ENCODE results near the gene MROH8.

The MROH8 gene

DNA sequence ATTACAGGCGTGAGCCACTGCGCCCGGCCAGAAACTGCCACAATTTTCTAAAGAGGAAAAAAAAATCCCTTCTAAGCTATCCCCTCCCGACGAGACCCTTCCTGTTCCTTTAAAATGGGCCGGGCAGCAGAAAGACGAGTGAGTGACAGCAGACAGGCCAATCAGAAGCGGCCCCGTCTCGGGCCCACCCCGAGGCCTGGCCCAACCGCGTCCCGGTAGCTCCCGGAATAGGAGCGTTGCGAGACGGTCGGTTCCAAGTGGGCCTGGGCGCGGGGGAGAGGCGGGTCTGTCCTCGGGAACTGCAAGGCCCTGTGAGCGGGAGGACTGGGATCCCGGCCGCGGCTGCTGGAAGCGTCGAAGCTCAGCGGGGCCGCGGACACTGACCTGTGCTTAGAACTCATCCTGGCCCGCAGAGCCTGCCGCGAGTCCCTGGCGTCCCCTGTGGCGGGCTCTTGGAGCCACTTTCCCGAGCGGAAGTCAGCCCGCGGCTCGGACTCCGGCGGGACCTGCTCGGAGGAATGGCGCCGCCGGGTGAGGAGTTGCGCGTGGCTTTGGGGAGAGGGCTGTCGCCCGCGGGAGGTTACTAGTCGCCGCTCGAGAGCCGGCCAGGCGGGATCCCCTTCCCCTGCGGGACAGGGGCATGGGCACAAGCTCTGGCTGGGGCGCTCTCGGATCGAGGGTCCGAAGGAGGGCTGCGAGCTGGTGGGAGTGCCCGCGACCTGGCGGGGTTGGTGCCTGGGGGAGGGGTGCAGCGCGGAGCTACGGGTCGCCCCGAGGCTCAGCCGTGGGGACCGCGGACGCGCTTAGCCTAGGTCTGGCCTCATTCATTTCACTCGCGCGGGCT is at the start of gene MROH8, which contains the start of gene RPN2:
TSS of gene MROH8 (minus strand) at position 710 of the 844 bp plus-strand sequence.
TSS of gene RPN2 (plus strand) at position 492 of the 844 bp plus-strand sequence. CDS start at position 519, 27 bp downstream.
- peak; percentile 89 for DNase-seq (ENCODE audit: low read depth)

GRCh38 chr20:37228656-37229055 is 49.3 kb upstream of the MROH8 start:
- no peak for DNase-seq (ENCODE audit: low read depth)

DNA sequence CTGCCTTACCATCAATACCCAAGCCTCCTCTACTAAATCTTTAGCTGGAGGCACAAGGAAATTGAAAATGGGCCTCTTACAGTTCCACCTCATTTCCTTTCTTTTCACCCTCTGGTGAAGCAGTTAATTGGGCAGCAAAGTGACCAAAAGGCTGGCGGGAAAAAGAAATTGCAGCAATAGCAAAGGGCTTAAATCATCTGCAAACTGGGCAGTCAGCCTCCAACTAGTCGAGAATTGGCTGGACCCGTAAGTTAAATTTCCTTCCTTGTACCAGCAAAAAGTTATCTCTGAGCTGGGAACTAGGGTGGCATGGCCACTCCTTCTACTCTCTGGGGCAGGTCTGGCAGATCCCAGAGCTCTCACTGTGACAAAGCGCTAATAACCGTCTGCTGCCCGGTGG is 48.7 kb upstream of the MROH8 start:
- DNase-seq (ENCODE audit: low read depth), result no peak

DNA sequence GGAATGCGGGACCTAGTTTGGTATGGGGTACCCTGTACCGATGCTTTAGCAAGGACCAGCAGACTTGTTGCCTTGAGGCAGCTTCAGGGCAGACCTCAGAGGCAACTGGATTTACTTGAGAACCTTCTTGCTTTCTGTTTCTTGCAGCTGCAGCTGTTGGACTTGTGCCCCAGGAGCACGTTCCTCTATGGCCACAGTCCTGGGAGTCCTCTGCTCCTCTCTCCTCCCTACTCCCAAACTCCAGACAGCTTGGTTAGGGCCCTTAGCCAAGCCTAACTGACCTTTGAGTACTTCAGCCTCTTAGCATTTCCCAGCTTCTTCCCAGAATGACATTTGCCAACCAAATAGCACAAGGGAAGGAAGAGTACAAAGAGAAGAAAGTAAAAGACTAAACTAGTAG is 47.5 kb upstream of the MROH8 start:
- no peak for DNase-seq (ENCODE audit: low read depth)

DNA sequence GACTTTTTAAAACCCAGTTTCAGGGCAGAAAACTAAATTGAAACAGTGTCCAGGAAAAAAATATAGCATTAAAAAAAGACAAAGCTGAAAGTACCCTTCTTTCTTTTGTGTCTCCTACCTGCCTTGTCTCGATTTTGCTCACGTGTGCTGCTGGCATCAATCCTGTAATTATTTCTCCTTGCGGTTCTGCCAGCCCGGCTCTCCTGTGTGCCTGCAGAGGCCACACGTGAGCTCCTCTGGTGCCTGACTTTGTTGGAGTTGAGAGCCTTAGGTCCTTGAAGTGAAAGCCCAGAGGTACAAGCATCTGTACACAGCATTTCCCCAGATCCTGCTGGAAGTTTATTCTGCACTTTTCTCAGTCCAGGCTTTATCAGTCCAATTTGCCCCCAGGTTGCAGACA is 45.8 kb upstream of the MROH8 start:
- no peak for DNase-seq (ENCODE audit: low read depth)

- no peak for DNase-seq (ENCODE audit: low read depth)
These were observed 43.7 kb upstream of the MROH8 start for GRCh38 chr20:37223053-37223452.

- DNase-seq (ENCODE audit: low read depth), result no peak
These were observed 42.7 kb upstream of the MROH8 start for GRCh38 chr20:37222086-37222485.

DNA sequence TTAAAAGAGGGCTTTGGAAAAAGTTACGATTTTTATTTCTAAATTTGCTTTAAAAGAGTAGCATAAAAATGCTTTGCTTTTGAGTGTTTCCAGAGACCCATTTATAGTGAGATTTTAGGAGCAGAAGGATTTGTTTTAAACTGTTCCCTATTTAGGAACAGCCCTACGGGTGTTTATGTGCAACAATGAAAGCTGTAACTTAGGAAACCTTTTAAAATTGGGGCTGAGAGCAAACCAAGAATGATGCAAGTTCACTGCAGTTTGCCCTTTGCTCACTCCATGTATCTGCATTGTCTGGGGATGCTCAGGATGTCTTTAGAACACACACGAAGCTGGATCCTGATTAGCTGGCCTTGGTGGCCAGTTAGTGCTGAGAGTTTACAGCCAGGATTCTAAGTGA is 41.4 kb upstream of the MROH8 start:
- no peak for DNase-seq (ENCODE audit: low read depth)

DNA sequence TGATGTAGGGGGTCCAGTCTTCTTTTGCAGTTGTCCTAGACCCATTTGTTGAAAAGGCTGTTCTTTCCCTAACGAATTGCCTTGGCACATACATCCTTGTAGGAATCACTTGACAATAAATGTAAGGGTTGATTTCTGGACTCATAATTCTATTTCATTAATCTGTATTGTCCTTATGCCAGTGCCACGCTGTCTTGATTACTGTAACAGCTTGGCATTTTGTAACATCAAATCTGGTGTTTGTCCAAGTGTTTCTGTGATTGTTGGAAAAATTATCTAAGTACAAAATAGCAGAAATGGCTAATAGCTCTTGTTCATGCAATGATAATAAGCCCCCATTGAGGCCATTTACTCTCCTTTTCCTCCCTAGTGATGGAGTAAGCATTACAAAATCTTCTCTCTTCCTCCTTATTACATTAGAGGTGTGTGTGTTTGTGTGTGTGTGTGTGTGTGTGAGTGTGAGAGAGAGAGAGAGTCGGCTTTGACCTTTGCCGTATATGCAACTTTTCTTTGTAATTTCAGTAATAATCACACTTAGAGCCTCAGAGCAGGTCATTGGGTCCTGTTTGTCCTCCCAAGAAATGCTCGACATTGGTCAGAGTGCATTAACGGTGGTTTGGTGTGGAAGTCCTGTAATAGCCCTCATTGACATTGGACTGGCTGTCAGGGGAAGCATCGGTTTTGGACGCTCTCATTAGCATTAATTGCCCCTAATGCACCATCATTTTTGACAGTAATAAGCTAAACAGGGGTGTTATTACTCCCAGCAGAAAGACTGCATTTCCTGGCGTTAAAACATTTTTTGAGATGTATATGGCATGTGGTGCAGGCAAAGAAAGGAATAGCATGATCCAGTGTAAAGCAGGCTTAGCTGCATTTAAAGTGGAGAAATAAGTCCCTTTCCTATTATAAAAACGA is 40.7 kb upstream of the MROH8 start:
- DNase-seq (ENCODE audit: low read depth), result no peak

DNA sequence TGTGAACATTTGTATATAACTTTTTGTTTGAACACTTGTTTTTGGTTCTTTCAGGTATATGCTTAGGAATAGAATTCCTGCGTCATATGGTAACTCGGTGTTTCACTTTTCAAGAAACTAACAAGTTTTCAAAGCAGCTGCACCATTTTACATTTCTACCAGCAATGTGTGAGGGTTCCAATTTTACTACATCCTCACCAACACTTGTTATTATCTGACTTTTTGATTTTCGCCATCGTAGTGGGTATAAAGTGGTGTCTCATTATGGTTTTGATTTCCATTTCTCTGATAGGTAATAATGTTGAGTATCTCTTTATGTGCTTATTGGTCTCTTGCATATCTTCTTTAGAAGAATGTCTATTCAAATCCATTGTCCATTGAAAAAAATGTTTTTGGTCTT is 39.6 kb upstream of the MROH8 start:
- no peak for DNase-seq (ENCODE audit: low read depth)

DNA sequence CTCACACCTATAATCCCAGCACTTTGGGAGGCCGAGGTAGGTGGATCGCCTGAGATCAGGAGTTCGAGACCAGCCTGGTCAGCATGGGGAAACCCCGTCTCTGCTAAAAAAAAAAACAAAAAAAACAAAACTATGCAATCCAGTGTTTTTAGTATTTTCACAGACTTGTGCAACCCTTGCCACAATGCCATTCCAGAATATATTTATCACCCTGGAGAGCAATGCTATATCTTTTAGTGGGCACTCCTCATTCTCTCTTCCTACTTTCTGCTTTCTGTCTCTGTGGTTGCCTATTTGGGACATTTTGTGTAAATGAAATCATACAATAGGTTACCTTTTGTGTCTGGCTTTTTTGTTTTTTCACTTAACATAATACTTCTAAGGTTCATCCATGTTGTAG is 39.1 kb upstream of the MROH8 start:
- DNase-seq (ENCODE audit: low read depth), result no peak

GRCh38 chr20:37209661-37210314 is 30.4 kb upstream of the MROH8 start:
- DNase-seq (ENCODE audit: low read depth), result no peak

DNA sequence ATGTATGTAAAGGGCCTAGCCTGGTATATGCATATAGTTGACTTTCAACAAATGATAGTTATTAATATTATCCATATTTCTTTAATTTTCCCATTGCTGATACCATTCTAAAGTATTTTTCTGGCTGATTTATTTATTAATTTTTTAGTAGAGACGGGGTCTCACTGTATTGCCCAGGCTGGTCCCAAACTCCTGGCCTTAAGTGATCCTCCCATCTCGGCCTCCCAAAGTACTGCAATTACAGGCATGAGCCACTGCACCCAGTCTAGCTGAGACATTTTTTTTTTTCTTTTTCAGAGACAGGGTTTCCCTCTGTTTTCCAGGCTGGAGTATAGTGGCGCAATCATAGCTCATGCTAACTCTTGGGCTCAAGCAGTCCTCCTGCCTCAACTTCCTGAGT is 29.8 kb upstream of the MROH8 start:
- DNase-seq (ENCODE audit: low read depth), result no peak

GRCh38 chr20:37207171-37207570 is 27.8 kb upstream of the MROH8 start:
- DNase-seq (ENCODE audit: low read depth), result no peak

DNA sequence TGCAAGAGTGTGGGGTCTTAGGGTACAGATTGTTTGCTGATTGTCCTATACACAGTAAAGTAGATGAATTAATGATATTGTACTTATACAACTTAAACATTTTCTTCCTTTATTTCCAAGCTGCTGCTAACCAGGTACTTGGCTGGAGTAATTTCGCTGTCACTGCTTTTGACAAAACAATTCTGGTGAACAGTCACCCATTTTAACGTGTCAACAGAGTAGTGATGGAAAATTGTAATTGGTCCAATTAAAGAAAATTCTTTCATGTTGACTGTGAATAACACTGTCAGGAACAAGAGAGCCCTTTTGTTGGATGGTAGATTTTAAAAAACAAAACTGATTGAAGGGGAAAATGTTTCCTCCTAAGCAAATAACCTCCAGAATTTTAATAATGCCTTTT is 26.4 kb upstream of the MROH8 start:
- DNase-seq (ENCODE audit: low read depth), result no peak

DNA sequence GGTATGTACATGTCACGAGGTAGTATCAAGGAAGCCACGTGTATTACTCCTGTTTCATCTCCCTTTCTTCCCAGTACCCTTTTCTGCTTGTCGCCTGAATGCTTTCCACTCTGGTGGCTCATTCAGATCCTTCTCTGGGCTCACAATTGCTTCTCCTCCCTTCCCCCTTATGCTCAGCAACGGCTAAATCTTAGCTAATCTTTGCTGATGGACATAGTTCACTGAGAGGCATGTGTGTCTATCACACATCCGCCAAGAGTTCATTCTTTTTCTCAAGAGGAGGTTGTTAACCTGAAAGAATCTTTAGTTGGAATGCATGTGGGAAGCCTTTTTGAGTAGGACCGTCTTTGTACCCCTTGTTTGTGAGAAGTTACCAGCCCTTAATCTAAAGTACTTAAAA is 25.8 kb upstream of the MROH8 start:
- DNase-seq (ENCODE audit: low read depth), result no peak

- no peak for DNase-seq (ENCODE audit: low read depth)
These were observed 24.7 kb upstream of the MROH8 start for GRCh38 chr20:37204056-37204455.

DNA sequence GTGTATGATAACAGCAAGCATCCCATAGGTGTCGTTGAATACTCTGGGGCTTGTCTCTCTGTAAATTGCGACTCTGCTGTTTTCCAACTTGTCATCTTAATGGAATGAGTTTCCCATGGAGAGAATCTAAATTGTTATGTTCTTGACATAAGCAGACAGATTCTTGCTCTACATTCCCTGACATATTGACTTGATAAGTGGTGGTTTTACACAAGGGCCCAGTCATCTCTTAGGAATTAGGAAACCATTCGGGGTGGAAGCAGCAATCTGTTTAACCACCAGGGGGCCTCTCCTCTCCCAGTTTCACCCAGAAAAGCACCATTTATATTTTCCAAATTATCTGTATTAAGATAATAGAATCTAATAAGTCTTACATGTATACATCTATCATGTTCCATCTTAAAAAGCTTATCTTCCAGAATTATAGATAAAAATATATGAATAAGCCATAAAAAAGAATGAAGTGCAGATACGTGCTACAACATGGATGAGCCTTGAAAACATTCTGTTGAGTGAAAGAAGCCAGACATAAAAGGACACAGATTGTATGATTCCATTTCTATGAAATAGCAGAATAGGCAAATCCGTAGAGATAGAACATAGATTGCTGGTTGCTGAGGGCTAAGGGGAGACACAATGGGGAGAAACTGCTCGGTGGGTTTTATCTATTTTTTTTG is 23.1 kb upstream of the MROH8 start:
- no peak for DNase-seq (ENCODE audit: low read depth)

DNA sequence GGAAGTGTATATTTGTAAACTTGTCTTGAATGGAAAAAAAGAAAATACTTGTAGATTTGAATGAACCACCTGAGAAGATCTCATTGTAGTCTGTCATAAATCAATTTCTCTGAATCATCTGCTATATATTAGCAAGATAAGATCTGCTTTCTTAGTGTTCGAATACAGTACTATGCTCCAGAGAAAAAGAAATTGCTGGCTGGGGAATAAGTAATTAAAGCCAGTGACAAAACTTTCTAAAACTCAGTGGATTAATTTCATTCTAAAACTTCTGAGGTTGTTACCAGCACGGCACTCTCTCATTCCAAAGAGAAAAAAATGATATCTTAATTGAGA is 22.4 kb upstream of the MROH8 start:
- DNase-seq (ENCODE audit: low read depth), result no peak

DNA sequence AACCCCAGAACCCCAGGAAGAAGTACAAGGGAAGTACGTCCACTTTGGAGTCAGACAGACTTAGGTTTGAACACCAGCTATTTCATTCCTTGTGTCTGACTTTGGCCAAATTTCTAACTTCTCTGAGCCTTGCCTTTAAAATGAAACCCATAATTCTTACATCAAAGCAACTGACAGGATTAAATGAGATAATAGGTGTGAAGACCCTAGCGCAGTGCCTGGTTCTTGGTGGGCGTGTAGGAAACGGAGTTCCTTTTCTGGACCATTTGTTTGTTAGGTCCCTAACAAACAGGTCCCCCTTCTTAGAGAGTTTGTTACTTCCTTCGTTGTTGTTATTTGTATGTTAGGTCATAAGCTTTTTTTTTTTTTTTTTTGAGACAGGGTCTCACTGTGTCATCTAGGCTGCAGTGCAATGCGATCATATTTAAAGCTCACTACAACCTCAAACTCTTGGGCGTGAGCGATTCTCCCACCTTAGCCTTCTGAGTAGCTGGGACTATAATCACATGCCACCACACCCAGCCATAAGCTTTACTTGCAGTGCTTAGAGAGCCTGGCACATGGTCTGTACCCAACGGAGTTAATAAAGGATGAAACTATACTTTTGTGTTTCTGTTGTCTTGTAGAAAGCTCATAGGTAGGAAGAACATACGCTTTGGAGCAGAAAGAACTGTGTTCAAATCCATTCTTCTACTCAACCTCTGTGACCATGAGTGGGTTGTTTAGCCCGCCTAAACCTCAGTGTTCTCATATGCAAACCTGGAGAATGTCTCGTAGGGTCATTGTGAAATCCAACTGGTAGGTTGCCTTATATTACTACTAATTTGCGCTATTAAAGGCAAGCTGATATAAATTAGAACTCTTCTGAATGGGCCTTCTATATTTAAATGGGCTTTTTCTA is 21.8 kb upstream of the MROH8 start:
- no peak for DNase-seq (ENCODE audit: low read depth)

DNA sequence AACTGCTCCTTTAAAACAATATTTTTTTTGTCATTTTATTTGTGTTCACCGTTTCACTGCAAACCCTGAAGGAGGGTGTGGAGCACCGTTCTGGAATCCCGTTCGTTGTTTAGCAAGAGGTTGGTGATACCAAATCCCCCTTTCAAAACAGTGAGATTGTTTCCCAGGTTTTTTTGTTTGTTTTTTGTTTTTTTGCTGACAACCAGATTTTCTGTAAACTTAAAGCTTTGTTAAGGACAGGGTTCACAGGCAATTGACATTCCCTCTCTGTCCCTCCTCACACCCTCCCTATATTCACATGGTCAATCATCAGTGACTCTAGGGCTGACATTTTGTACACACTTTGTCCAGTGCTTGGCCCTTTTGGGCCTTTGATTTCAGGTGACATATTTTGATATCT is 21.0 kb upstream of the MROH8 start:
- no peak for DNase-seq (ENCODE audit: low read depth)
